ENCODE results near the gene EP400. TPM values are rescaled to one million over a fixed set of nuclear protein-coding genes. Genes with fewer than 3 reads are reported as not detected.
A peak's percentile ranks its signal among the peaks of the same experiment; 100 is the strongest.

Gene EP400
- total and polyA plus RNA-seq, 4 donors, result 11.4 to 47.8 (median 25.7) TPM

GRCh38 chr12:131901431-131902331, 48.1 kb upstream of the EP400 start:
- WGBS, 2 donors, result 70 to 81% methylated on average over 30 of the region's 30 CpGs
- H3K27ac ChIP-seq (ENCODE audit: low read depth in 1 of 2, low read length in 1 of 2), result peak overlapping the region in 1 of 2 donors; percentile 13
- no peak for TF ChIP-seq CTCF (IDR thresholded peaks at IDR 0.05; ENCODE audit: control extremely low read depth, extremely low read depth)

GRCh38 chr12:131902332-131903241, 47.2 kb upstream of the EP400 start:
- H3K4me1 ChIP-seq (ENCODE audit: control insufficient read depth in 5 of 5, insufficient read depth in 5 of 5, low read length in 5 of 5), result peaks cover 0 to 26% (median 0%) of the 10 kb centered on the region in 5 donors
- ATAC-seq (ENCODE audit: insufficient read depth, low FRiP score) (no peak), DNase-seq (no peak)
- no peak overlapping the region for H3K27ac ChIP-seq (ENCODE audit: low read depth in 1 of 2, low read length in 1 of 2)
- H3K4me3 ChIP-seq, result no peak overlapping the region
- WGBS, 2 donors, result 82 to 88% methylated on average over 25 of the region's 25 CpGs
- peaks cover 0 to 13% (median 6%) of the 10 kb centered on the region in 4 donors for H3K36me3 ChIP-seq (ENCODE audit: control insufficient read depth in 4 of 4, insufficient read depth in 4 of 4, low read length in 4 of 4)
- no peaks in the 10 kb centered on the region for H3K9me3 ChIP-seq (ENCODE audit: control insufficient read depth in 4 of 4, insufficient read depth in 3 of 4, low read length in 3 of 4)
- no peak for TF ChIP-seq CTCF (IDR thresholded peaks at IDR 0.05; ENCODE audit: control extremely low read depth, extremely low read depth)
- H3K9ac ChIP-seq (ENCODE audit: insufficient read depth in 1 of 2, low read length in 2 of 2), result no peak overlapping the region
- no peaks in the 10 kb centered on the region for H3K27me3 ChIP-seq (ENCODE audit: control insufficient read depth in 3 of 3, insufficient read depth in 3 of 3, low read length in 2 of 3)

More at GRCh38 chr12:131901431-131902331, 48.1 kb upstream of the EP400 start:
- peaks cover 0 to 30% (median 4%) of the 10 kb centered on the region in 5 donors for H3K4me1 ChIP-seq (ENCODE audit: control insufficient read depth in 5 of 5, insufficient read depth in 5 of 5, low read length in 5 of 5)
- peaks cover 0 to 9% (median 7%) of the 10 kb centered on the region in 4 donors for H3K36me3 ChIP-seq (ENCODE audit: control insufficient read depth in 4 of 4, insufficient read depth in 4 of 4, low read length in 4 of 4)
- DNase-seq (no peak), ATAC-seq (ENCODE audit: insufficient read depth, low FRiP score) (peak; percentile 28)
- H3K4me3 ChIP-seq, result no peak overlapping the region
- H3K27me3 ChIP-seq (ENCODE audit: control insufficient read depth in 3 of 3, insufficient read depth in 3 of 3, low read length in 2 of 3), result no peaks in the 10 kb centered on the region
- H3K9me3 ChIP-seq (ENCODE audit: control insufficient read depth in 4 of 4, insufficient read depth in 3 of 4, low read length in 3 of 4), result no peaks in the 10 kb centered on the region
- no peak overlapping the region for H3K9ac ChIP-seq (ENCODE audit: insufficient read depth in 1 of 2, low read length in 2 of 2)

GRCh38 chr12:131903270-131904255, 46.2 kb upstream of the EP400 start:
- DNase-seq, result no peak
- Histone ChIP-seq H3K4me3 (no peak overlapping the region), H3K27me3 (ENCODE audit: control insufficient read depth in 3 of 3, insufficient read depth in 3 of 3, low read length in 2 of 3) (no peaks in the 10 kb centered on the region), H3K36me3 (ENCODE audit: control insufficient read depth in 4 of 4, insufficient read depth in 4 of 4, low read length in 4 of 4) (peaks cover 0 to 22% (median 4%) of the 10 kb centered on the region in 4 donors), H3K4me1 (ENCODE audit: control insufficient read depth in 5 of 5, insufficient read depth in 5 of 5, low read length in 5 of 5) (peaks cover 0 to 26% (median 0%) of the 10 kb centered on the region in 5 donors), H3K9me3 (ENCODE audit: control insufficient read depth in 4 of 4, insufficient read depth in 3 of 4, low read length in 3 of 4) (no peaks in the 10 kb centered on the region), H3K27ac (ENCODE audit: low read depth in 1 of 2, low read length in 1 of 2) (no peak overlapping the region), H3K9ac (ENCODE audit: insufficient read depth in 1 of 2, low read length in 2 of 2) (no peak overlapping the region)
- TF ChIP-seq CTCF (IDR thresholded peaks at IDR 0.05; ENCODE audit: control extremely low read depth, extremely low read depth), result no peak
- no peak for ATAC-seq (ENCODE audit: insufficient read depth, low FRiP score)
- 89 to 93% methylated on average over 13 of the region's 13 CpGs for WGBS, 2 donors
